Measurements from ENCODE around the gene SIM1. TPM values are rescaled to one million over a fixed set of nuclear protein-coding genes. Genes with fewer than 3 reads are reported as not detected.

Gene SIM1
- total RNA-seq, 1 donor from 2014 or later = not detected

DNA sequence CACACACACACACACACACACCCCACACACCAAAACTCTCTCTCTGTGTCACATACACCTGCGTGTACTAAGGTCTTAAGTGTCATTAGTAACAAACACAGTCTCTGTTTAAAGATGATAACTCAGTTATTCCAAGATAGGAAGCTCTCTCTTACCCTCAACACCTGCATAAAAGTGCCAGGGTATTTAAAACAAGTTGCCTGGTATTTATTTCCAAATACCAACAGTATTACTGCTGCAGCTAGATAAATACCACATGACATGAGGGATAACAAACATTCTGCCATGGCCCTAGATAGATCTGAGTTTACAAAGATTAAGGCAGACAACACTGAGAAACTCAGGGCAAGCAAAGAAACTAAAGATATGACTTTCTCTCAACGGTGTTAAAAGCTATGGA is 118.5 kb downstream of the SIM1 start:
- Mint-ChIP-seq H3K9me3 (no peaks in the 10 kb centered on the region), H3K4me1 (peaks cover 21% of the 10 kb centered on the region), H3K27me3 (ENCODE audit: low read depth) (no peaks in the 10 kb centered on the region), H3K4me3 (no peak overlapping the region), H3K27ac (no peak overlapping the region), H3K36me3 (no peaks in the 10 kb centered on the region)
- DNase-seq (ENCODE audit: low spot score in 2 of 2, unreplicated experiment in 2 of 2) = no peak
- no peak for TF ChIP-seq CTCF (IDR thresholded peaks at IDR 0.05; ENCODE audit: unreplicated experiment)

GRCh38 chr6:100344761-100345160 is 120.0 kb downstream of the SIM1 start:
- H3K36me3 Mint-ChIP-seq = no peaks in the 10 kb centered on the region
- no peak for TF ChIP-seq CTCF (IDR thresholded peaks at IDR 0.05; ENCODE audit: unreplicated experiment)

DNA sequence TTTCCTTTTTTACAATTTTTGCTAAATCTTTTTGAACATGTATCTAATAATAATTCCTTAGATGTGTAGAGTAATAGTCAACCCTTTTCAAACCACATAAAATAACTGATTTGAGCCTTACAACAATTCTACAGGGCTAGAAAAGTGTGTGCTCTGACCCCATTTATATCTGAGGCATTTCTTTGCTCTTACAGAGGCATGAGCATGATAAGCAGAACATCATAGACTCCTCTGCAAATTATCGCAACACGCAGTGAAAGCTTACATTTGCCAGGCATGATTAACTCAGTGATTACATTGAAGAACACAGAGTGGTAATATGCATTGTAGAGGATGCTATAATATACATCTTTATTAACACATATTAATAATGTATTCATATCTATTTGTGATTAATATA is 120.4 kb downstream of the SIM1 start:
- H3K27ac Mint-ChIP-seq = no peak overlapping the region
- peaks cover 10% of the 10 kb centered on the region for H3K9me3 Mint-ChIP-seq
- no peaks in the 10 kb centered on the region for H3K27me3 Mint-ChIP-seq (ENCODE audit: low read depth)
- TF ChIP-seq CTCF (IDR thresholded peaks at IDR 0.05; ENCODE audit: unreplicated experiment) = no peak
- no peak for DNase-seq (ENCODE audit: low spot score in 2 of 2, unreplicated experiment in 2 of 2)
- no peak overlapping the region for H3K4me3 Mint-ChIP-seq
- no peaks in the 10 kb centered on the region for H3K36me3 Mint-ChIP-seq
- H3K4me1 Mint-ChIP-seq = peaks cover 17% of the 10 kb centered on the region

More at GRCh38 chr6:100344761-100345160, 120.0 kb downstream of the SIM1 start:
- Mint-ChIP-seq H3K4me1 (peaks cover 17% of the 10 kb centered on the region), H3K9me3 (peaks cover 10% of the 10 kb centered on the region), H3K4me3 (no peak overlapping the region), H3K27me3 (ENCODE audit: low read depth) (no peaks in the 10 kb centered on the region), H3K27ac (no peak overlapping the region)
- DNase-seq (ENCODE audit: low spot score in 2 of 2, unreplicated experiment in 2 of 2) = no peak

DNA sequence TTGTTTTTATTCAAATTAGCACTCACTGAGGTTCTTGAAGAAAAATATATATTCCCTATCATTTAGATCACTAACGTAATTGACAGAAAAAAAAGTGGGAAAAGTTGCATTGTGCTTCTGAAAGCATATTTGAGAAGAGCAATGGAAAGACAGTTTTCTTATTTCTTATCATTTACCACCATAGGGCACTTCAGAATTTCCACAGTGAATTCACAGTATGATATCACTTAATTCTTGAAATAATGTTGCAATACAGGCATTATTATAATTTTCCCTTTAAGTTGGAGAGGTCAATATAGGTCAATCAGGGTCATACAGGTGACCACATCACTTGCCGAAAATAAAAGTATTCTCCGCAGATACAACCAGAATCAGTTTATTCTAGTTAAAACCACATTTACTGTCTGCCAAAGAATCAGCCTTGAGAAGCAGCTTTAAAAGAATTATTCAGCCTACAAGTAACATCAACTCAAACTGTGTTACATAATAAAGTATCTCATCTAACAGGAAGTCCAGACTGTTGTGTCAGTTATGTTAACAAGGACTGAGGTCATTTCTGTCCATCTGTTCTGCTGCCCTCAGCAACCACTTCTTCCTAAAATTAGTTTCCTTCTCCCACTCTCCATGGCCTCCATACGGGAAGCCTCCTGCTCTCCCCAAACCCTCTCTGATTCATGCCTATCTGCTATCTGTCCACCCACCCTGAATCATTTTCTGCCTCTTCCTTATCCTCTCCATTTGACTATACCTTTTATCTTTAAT is 121.2 kb downstream of the SIM1 start:
- no peak overlapping the region for H3K4me3 Mint-ChIP-seq
- DNase-seq (ENCODE audit: low spot score in 2 of 2, unreplicated experiment in 2 of 2) = no peak
- H3K9me3 Mint-ChIP-seq = peaks cover 10% of the 10 kb centered on the region
- H3K36me3 Mint-ChIP-seq = no peaks in the 10 kb centered on the region
- no peak for TF ChIP-seq CTCF (IDR thresholded peaks at IDR 0.05; ENCODE audit: unreplicated experiment)
- H3K27ac Mint-ChIP-seq = no peak overlapping the region
- no peaks in the 10 kb centered on the region for H3K27me3 Mint-ChIP-seq (ENCODE audit: low read depth)
- peaks cover 17% of the 10 kb centered on the region for H3K4me1 Mint-ChIP-seq

GRCh38 chr6:100342830-100343229 is 121.9 kb downstream of the SIM1 start:
- Mint-ChIP-seq H3K36me3 (no peaks in the 10 kb centered on the region), H3K9me3 (peaks cover 10% of the 10 kb centered on the region), H3K4me1 (peaks cover 17% of the 10 kb centered on the region), H3K27me3 (ENCODE audit: low read depth) (no peaks in the 10 kb centered on the region), H3K27ac (no peak overlapping the region), H3K4me3 (no peak overlapping the region)
- no peak for TF ChIP-seq CTCF (IDR thresholded peaks at IDR 0.05; ENCODE audit: unreplicated experiment)
- DNase-seq (ENCODE audit: low spot score in 2 of 2, unreplicated experiment in 2 of 2) = no peak
